Cardiac septum (tissue), 1 donor: Measurements from ENCODE around the gene ADARB2. TPM values are rescaled to one million over a fixed set of nuclear protein-coding genes. Genes with fewer than 3 reads are reported as not detected.
"Not testable (repeated sequence)": the region's sequence is repeated elsewhere in the genome, so short reads cannot be mapped to it uniquely, and the experiment has no call there.

Source experiments
- DNase-seq: peaks from one replicate; pipeline ENCODE4 v3.0.0-alpha.2; 2020; ENCODE audit warnings: low spot score
- intact Hi-C: fragments of 100-400 bp; cut with DNase I; formaldehyde crosslinking; loops from one replicate; pipeline ENCODE4 v1.14.0; 2022
- total RNA-seq: library from RNA; stranded (reverse); fragmentation: NEBNext Ultra II Directional; extraction: Animal tissue kit (Norgen Biotek cat#: 25700); gene quantifications from one replicate; pipeline ENCODE4 v1.2.1, GENCODE V29; 2021
- donor health status: DM: no; HTN: no; CAD: no.

The ADARB2 gene
- total RNA-seq, 1 donor from 2014 or later = not detected

- intact Hi-C loops = no loop called here
- no peak for DNase-seq
These were observed 271.9 kb downstream of the ADARB2 start for GRCh38 chr10:1465418-1465911.

DNA sequence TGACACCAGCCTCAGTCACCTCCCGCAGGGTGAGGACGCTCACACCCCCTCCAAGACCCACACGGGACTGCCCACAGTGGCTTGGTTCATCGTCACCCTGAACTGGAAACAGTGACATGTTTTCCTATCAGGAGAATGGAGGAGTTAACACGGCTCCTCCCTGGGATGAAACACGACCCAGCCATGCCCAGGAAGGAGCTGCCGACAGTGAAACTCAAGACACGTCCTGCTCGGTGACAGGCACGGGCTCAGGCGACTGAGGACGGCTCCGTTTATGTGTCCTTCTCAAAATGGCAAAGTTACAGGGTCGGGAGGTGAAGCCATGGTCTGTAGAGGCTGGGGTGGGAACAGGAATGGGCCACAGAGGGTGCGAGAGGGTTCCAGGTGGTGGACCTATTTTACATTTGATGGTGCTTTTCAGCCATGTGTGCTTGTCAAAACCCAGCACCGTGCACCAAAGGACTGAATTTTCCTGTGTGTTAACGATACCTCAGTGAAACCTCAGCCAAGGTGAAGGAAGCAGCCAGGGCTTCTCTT, 272.4 kb downstream of the ADARB2 start:
- intact Hi-C loops = no loop called here
- DNase-seq = no peak

- intact Hi-C loops, DNase-seq: not testable (repeated sequence)
These were observed 273.4 kb downstream of the ADARB2 start for GRCh38 chr10:1463971-1464370.

GRCh38 chr10:1462994-1463633, 274.2 kb downstream of the ADARB2 start:
- intact Hi-C loops = no loop called here
- DNase-seq = no peak

- DNase-seq = no peak
- intact Hi-C loops = no loop called here
These were observed 274.8 kb downstream of the ADARB2 start for GRCh38 chr10:1462521-1462920.

DNA sequence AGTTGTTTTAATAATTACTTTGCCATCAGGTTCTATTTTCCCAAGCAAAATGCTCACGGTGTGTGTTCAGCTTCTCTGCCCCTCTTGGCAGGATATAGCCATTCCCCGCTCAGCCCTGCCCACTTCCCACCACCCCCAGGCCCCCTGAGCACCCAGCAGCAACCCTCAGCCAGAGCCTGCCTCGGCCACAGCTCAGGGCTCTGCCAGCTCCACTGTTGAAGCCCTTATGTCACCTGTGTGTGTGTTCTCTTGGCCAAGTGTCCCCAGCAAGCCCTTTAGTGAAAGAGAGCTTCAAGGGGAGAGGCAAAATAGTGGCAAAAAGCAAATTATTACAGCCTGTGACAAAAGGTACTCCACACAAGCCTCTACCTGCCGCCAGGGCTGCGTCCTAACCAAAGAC, 275.3 kb downstream of the ADARB2 start:
- DNase-seq = no peak
- intact Hi-C loops = no loop called here

DNA sequence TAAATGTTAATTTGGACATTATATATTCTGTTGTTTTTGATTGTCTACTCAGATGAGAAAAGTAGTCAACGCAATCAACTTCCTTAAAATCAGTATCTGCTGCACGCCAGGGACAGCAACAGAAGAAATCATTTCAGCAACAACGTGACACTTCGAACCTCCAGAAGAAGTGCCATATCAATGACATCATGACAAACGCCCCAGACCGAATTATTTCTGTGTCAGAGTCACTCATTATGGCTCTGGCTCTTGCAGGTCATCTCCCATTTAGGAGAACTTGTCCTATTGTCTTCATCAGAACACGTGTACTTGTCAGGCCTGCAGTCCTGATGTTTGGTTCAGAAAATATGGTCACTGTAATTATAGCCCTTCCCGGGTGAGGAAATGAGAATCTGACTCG, 276.3 kb downstream of the ADARB2 start:
- no peak for DNase-seq
- intact Hi-C loops = no loop called here

GRCh38 chr10:1459664-1460063, 277.7 kb downstream of the ADARB2 start:
- DNase-seq, intact Hi-C loops: not testable (repeated sequence)

- intact Hi-C loops = no loop called here
- DNase-seq = no peak
These were observed 282.4 kb downstream of the ADARB2 start for GRCh38 chr10:1454951-1455350.

- intact Hi-C loops = no loop called here
These were observed 282.9 kb downstream of the ADARB2 start for GRCh38 chr10:1454428-1454827.

DNA sequence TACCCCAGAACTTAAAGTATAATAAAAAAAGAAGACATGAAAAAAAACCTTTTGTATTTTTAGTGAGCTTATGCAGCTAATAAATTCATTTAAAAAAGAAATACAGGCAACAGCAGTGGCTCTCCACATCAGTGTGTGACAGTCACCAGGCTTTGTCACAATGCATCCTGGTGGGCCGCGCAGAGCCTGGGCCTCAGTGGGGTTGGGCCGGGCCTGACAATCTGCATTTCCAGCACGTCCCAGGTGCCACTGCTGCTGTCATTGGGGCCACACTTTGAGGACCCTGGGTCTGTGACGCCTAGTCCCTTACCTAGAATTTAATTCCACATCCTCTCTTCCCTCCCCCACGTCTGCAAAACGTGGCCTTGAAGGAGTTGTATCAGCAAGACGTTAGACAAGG, 284.5 kb downstream of the ADARB2 start:
- no peak for DNase-seq
- intact Hi-C loops = no loop called here

More at GRCh38 chr10:1454428-1454827, 282.9 kb downstream of the ADARB2 start:
- no peak for DNase-seq

- intact Hi-C loops = no loop called here
- no peak for DNase-seq
These were observed 285.4 kb downstream of the ADARB2 start for GRCh38 chr10:1451941-1452340.

GRCh38 chr10:1451362-1451888, 285.9 kb downstream of the ADARB2 start:
- no peak for DNase-seq
- intact Hi-C loops = no loop called here

DNA sequence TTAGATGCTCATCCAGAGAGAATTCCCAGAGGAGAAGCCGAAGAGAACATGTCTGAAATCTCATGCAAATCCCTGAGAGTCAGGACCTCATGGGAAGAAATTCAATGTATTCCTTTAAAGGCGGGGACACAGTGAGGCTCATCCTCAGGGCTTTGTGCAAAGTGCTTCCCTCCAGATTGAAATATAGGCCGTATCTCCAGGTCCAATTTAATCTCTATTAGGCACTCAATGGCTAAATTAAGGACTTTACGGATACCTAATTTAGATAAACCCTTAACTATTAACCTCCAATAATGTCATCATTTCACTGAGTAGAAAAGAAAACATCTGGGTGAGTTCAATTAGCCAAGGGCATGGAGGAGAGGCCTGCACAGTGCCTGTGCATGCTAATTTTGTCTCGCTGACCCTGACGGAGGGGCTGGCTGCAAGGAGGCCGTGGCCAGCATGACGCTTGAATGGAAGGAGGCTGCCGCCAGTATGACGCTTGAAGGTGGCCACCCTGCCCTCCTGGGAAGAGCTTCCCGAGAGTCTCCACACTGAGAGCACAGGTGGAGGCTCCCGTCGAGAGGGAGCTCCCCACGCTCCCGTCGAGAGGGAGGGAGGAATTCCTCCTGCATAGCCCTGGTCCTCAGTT, 287.6 kb downstream of the ADARB2 start:
- no peak for DNase-seq
- intact Hi-C loops = no loop called here

GRCh38 chr10:1449021-1449420, 288.3 kb downstream of the ADARB2 start:
- intact Hi-C loops = no loop called here
- DNase-seq = no peak

GRCh38 chr10:1448252-1448930, 288.9 kb downstream of the ADARB2 start:
- DNase-seq = no peak
- intact Hi-C loops = no loop called here

DNA sequence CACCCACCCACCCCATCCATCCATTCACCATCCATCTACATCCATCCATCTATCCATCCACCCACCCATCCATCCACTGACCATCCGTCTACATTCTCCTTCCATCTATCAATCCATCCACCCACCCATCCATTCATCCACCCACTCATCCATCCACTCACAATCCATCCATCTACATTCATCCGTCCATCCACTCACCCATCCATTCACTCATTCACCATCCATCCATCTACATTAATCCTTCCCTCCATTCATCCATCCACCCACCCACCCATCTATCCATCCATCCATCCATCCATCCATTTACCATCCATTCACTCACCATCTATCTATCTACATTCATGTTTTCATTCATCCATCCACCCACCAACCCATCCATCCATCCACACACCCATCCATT, 292.5 kb downstream of the ADARB2 start:
- DNase-seq = no peak
- intact Hi-C loops = no loop called here

DNA sequence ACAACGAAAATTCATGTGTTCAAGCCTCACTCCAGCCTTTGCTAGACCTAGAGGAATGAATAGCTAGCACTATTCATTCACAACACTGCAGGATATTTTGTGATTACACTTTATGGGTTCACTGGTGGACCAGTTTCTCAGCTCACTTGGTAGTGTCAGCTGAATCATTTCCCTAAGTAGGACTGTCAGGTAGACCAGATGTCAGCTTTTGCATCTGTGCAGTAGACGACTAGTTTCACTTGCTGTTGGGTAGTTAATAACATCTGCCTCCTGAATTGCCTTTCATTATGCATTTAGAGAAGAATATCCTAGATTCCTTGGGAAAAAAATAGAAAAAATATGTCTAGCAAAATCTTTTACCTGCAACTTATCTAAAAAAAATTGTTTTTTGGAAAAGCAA, 296.4 kb downstream of the ADARB2 start:
- intact Hi-C loops = no loop called here
- no peak for DNase-seq

DNA sequence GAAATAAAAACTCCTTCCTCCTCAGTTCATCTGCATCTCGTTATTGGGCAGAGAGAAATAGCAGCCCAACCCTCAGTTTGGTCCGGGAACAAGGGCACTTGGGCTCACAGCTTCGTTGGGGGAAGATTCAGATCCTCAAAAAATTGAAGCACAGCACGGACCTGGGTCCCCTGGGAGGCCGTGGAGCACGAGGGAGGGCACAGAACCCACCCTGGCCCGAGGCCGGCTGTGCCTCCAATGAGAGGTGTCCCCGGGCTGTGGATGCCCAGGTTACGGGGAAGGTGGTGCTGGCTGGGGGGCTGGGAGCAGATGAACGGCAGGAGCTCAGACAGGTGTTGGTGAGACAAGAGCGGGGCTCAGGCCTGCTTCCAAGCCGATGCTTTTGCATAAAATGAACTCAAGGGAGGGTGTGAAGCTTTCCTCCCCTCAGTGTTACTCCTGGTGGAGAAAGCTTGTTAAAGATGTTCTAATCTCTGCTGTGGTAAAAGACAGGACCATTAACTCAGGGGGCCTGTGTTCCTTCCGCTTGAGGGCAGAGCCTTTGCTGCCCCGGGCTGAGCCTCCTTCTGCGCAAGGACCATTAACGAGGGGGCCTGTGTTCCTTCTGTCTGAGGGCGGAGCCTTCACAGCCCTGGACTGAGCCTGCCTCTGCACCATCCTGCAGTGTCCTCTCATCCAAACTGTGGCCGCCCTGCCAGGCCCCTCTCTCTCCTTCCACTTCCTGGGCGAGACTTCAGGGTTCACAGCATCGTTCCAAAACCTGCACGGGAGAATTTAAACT, 302.2 kb downstream of the ADARB2 start:
- intact Hi-C loops = no loop called here
- DNase-seq = no peak

GRCh38 chr10:1434202-1434601, 303.1 kb downstream of the ADARB2 start:
- intact Hi-C loops = no loop called here
- no peak for DNase-seq
